ENCODE results near the gene MED27. TPM values are rescaled to one million over a fixed set of nuclear protein-coding genes. Genes with fewer than 3 reads are reported as not detected.

MED27 gene
- total RNA-seq, 4 donors from 2014 or later, result 12.9 to 21.8 (median 20.0) TPM

GRCh38 chr9:131873335-131873734, 206.3 kb downstream of the MED27 start:
- DNase-seq (ENCODE audit: extremely low spot score), result no peak
- Histone ChIP-seq H3K27ac (replicated peaks in 1 of 4) (no peak overlapping the region), H3K27me3 (no peaks in the 10 kb centered on the region), H3K4me1 (no peaks in the 10 kb centered on the region), H3K4me3 (no peak overlapping the region), H3K36me3 (peaks cover 0 to 48% (median 19%) of the 10 kb centered on the region in 4 donors), H3K9me3 (no peaks in the 10 kb centered on the region)
- intact Hi-C loops (cut with DNase I), result no loop called here
- no peak for TF ChIP-seq POLR2AphosphoS5 (IDR thresholded peaks at IDR 0.05)
- TF ChIP-seq POLR2A (IDR thresholded peaks at IDR 0.05; ENCODE audit: low read depth), result no peak
- TF ChIP-seq, protein P1, sequence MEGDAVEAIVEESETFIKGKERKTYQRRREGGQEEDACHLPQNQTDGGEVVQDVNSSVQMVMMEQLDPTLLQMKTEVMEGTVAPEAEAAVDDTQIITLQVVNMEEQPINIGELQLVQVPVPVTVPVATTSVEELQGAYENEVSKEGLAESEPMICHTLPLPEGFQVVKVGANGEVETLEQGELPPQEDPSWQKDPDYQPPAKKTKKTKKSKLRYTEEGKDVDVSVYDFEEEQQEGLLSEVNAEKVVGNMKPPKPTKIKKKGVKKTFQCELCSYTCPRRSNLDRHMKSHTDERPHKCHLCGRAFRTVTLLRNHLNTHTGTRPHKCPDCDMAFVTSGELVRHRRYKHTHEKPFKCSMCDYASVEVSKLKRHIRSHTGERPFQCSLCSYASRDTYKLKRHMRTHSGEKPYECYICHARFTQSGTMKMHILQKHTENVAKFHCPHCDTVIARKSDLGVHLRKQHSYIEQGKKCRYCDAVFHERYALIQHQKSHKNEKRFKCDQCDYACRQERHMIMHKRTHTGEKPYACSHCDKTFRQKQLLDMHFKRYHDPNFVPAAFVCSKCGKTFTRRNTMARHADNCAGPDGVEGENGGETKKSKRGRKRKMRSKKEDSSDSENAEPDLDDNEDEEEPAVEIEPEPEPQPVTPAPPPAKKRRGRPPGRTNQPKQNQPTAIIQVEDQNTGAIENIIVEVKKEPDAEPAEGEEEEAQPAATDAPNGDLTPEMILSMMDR (IDR thresholded peaks at IDR 0.05), result no peak
- no peak for TF ChIP-seq EP300 (IDR thresholded peaks at IDR 0.05)
- WGBS, result 89% methylated on average over 9 of the region's 9 CpGs

DNA sequence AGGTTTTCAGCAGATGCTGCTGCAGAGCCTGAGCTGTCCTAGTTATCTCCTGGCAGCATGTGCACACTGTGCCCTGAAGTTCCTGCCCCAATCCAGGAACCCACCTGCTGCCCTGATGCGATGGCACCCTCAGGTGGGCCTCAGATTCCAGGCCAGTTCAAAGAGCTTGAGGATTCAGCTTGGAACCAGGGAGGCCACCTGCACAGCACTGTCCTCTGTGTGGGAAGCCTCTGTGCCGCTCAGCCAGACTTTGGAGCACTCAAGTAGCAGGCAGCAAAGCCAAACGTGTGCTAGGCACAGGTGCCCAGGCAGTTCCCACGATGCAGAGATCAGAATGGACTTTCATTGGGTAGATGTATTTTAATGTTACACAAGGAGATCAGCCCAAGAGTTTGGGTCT, 207.0 kb downstream of the MED27 start:
- H3K9me3 ChIP-seq, result no peaks in the 10 kb centered on the region
- no peaks in the 10 kb centered on the region for H3K4me1 ChIP-seq
- H3K27me3 ChIP-seq, result no peaks in the 10 kb centered on the region
- DNase-seq (ENCODE audit: extremely low spot score), result no peak
- no peak overlapping the region for H3K4me3 ChIP-seq
- intact Hi-C loops (cut with DNase I), result no loop called here
- H3K36me3 ChIP-seq, result peaks cover 0 to 48% (median 19%) of the 10 kb centered on the region in 4 donors
- no peak overlapping the region for H3K27ac ChIP-seq (replicated peaks in 1 of 4)
- WGBS, result 86% methylated on average over 3 of the region's 4 CpGs
- TF ChIP-seq EP300 (IDR thresholded peaks at IDR 0.05), result no peak
- no peak for TF ChIP-seq POLR2A (IDR thresholded peaks at IDR 0.05; ENCODE audit: low read depth)
- TF ChIP-seq POLR2AphosphoS5 (IDR thresholded peaks at IDR 0.05), result no peak
- TF ChIP-seq, protein P1 (IDR thresholded peaks at IDR 0.05), result no peak

DNA sequence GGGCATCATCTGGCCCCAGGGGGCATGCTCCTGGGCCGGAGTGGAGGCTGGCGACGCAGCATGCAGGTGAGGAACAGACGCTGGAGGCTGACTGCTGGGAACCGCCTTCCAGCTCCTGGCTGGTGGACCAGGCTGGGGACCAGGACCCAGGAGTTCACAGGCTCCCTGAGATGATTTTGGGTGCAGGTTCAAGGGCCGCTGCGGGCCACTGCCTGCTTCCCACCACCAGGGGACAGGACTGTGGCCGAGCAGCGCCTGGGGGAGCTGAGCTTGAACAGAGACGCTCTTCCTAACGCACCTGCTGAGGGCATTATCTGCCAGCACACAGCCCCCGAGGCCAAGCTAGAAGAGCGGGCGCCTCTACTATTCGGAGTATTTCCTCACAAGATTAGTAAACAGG, 207.7 kb downstream of the MED27 start:
- no peaks in the 10 kb centered on the region for H3K27me3 ChIP-seq
- no peaks in the 10 kb centered on the region for H3K4me1 ChIP-seq
- H3K4me3 ChIP-seq, result no peak overlapping the region
- DNase-seq (ENCODE audit: extremely low spot score), result no peak
- H3K27ac ChIP-seq (replicated peaks in 1 of 4), result no peak overlapping the region
- intact Hi-C loops (cut with DNase I), result no loop called here
- TF ChIP-seq EP300 (IDR thresholded peaks at IDR 0.05) (no peak), POLR2A (IDR thresholded peaks at IDR 0.05; ENCODE audit: low read depth) (no peak), POLR2AphosphoS5 (IDR thresholded peaks at IDR 0.05) (no peak)
- TF ChIP-seq, protein P1 (IDR thresholded peaks at IDR 0.05), result no peak
- 88% methylated on average over 11 of the region's 15 CpGs for WGBS
- H3K9me3 ChIP-seq, result no peaks in the 10 kb centered on the region
- peaks cover 0 to 42% (median 19%) of the 10 kb centered on the region in 4 donors for H3K36me3 ChIP-seq

DNA sequence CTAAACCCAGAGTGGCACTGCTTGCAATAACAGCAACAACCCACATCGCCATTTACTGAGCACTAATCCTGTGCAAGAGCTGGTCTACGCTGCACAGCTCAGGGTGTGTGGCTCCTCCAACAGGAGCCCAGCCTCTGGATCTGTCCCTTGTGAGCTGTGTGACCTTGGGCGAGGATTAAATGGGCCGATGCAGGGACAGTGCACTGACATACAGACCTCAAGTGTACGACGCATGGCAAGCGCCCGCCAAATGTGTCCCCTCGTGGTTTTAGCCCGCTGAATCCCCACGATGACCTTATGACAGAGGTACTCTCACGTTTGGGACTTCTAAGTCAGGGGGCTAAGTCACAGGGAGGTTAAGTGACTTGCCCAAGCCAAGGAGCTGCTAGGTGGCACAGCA, 209.5 kb downstream of the MED27 start:
- no peaks in the 10 kb centered on the region for H3K4me1 ChIP-seq
- no peak for DNase-seq (ENCODE audit: extremely low spot score)
- H3K27ac ChIP-seq (replicated peaks in 1 of 4), result no peak overlapping the region
- no peaks in the 10 kb centered on the region for H3K9me3 ChIP-seq
- H3K4me3 ChIP-seq, result no peak overlapping the region
- intact Hi-C loops (cut with DNase I), result no loop called here
- no peak for TF ChIP-seq EP300 (IDR thresholded peaks at IDR 0.05)
- TF ChIP-seq POLR2A (IDR thresholded peaks at IDR 0.05; ENCODE audit: low read depth), result no peak
- TF ChIP-seq POLR2AphosphoS5 (IDR thresholded peaks at IDR 0.05), result no peak
- TF ChIP-seq, protein P1 (IDR thresholded peaks at IDR 0.05), result no peak
- 94% methylated on average over 7 of the region's 12 CpGs for WGBS
- peaks cover 0 to 31% (median 17%) of the 10 kb centered on the region in 4 donors for H3K36me3 ChIP-seq
- no peaks in the 10 kb centered on the region for H3K27me3 ChIP-seq

- no peaks in the 10 kb centered on the region for H3K9me3 ChIP-seq
- no peaks in the 10 kb centered on the region for H3K4me1 ChIP-seq
- no peaks in the 10 kb centered on the region for H3K27me3 ChIP-seq
- DNase-seq (ENCODE audit: extremely low spot score), result no peak
- intact Hi-C loops (cut with DNase I), result no loop called here
- H3K36me3 ChIP-seq, result peaks cover 0 to 27% (median 16%) of the 10 kb centered on the region in 4 donors
- H3K4me3 ChIP-seq, result no peak overlapping the region
- H3K27ac ChIP-seq (replicated peaks in 1 of 4), result no peak overlapping the region
- 89% methylated on average over 8 of the region's 8 CpGs for WGBS
- no peak for TF ChIP-seq POLR2A (IDR thresholded peaks at IDR 0.05; ENCODE audit: low read depth)
- TF ChIP-seq, protein P1 (IDR thresholded peaks at IDR 0.05), result no peak
- no peak for TF ChIP-seq EP300 (IDR thresholded peaks at IDR 0.05)
- no peak for TF ChIP-seq POLR2AphosphoS5 (IDR thresholded peaks at IDR 0.05)
These were observed 210.3 kb downstream of the MED27 start for GRCh38 chr9:131869348-131869747.
